NCI-H2107 (cell line): ENCODE results near the gene RDH12.
"Not testable (repeated sequence)": the region's sequence is repeated elsewhere in the genome, so short reads cannot be mapped to it uniquely, and the experiment has no call there.

Source experiments
- DNase-seq: peaks from one replicate; lab custom pipeline; 2025; lab: John Stamatoyannopoulos, UW

The RDH12 gene

GRCh38 chr14:67705211-67705610 lies 3.5 kb downstream of the RDH12 start:
- no peak for DNase-seq

- DNase-seq, result not testable (repeated sequence)
These were observed 7.7 kb downstream of the RDH12 start for GRCh38 chr14:67709346-67709745.

GRCh38 chr14:67709796-67710195 lies 8.1 kb downstream of the RDH12 start:
- not testable (repeated sequence) for DNase-seq

- no peak for DNase-seq
These were observed 8.5 kb downstream of the RDH12 start for GRCh38 chr14:67710209-67710608.

- no peak for DNase-seq
These were observed 15.4 kb downstream of the RDH12 start for GRCh38 chr14:67717048-67717447.

- DNase-seq, result no peak
These were observed 16.6 kb downstream of the RDH12 start for GRCh38 chr14:67718265-67718664.

- not testable (repeated sequence) for DNase-seq
These were observed 17.7 kb downstream of the RDH12 start for GRCh38 chr14:67719385-67719784.

- DNase-seq, result no peak
These were observed 18.2 kb downstream of the RDH12 start for GRCh38 chr14:67719866-67720265.

GRCh38 chr14:67721875-67722274 lies 20.2 kb downstream of the RDH12 start:
- no peak for DNase-seq

- DNase-seq, result no peak
These were observed 20.6 kb downstream of the RDH12 start for GRCh38 chr14:67722293-67722692.

GRCh38 chr14:67725171-67725570 lies 23.5 kb downstream of the RDH12 start:
- no peak for DNase-seq

- DNase-seq, result no peak
These were observed 25.7 kb downstream of the RDH12 start for GRCh38 chr14:67727361-67727760.

- no peak for DNase-seq
These were observed 26.6 kb downstream of the RDH12 start for GRCh38 chr14:67728258-67728657.

GRCh38 chr14:67729072-67729885 lies 27.6 kb downstream of the RDH12 start:
- DNase-seq, result no peak

- DNase-seq, result no peak
These were observed 31.9 kb downstream of the RDH12 start for GRCh38 chr14:67733616-67734015.

GRCh38 chr14:67734675-67735074 lies 33.0 kb downstream of the RDH12 start:
- DNase-seq, result no peak

- no peak for DNase-seq
These were observed 33.9 kb downstream of the RDH12 start for GRCh38 chr14:67735336-67736147.

- DNase-seq, result no peak
These were observed 35.1 kb downstream of the RDH12 start for GRCh38 chr14:67736771-67737170.

GRCh38 chr14:67738740-67739504 lies 37.2 kb downstream of the RDH12 start:
- DNase-seq, result peak; percentile 9

- no peak for DNase-seq
These were observed 42.4 kb downstream of the RDH12 start for GRCh38 chr14:67744046-67744445.

- no peak for DNase-seq
These were observed 45.2 kb downstream of the RDH12 start for GRCh38 chr14:67746927-67747326.

- DNase-seq, result no peak
These were observed 46.6 kb downstream of the RDH12 start for GRCh38 chr14:67748312-67748711.
